GM23338 (cell line): ENCODE results near the gene PPP1R16B. TPM values are rescaled to one million over a fixed set of nuclear protein-coding genes. Genes with fewer than 3 reads are reported as not detected.
A peak's percentile ranks its signal among the peaks of the same experiment; 100 is the strongest.

ENCODE experiments used
- ATAC-seq: fragments of 200-7000 bp; cut with Tn5 transposase; 3 replicates; pipeline ENCODE4 v1.9.1; 2020
- DNase-seq: peaks from one replicate; pipeline ENCODE4 v3.0.0-alpha.2; 2015; ENCODE audit warnings: low spot score
- H2AFZ ChIP-seq: fragments of 200-600 bp; sonication (generic); 2 replicates; pipeline ENCODE4 v1.8.0; 2016; ENCODE audit warnings: antibody characterized with exemption, mild to moderate bottlenecking, moderate library complexity
- H3F3A ChIP-seq: fragments of 200-600 bp; sonication (generic); replicated peaks from 2 replicates; pipeline ENCODE4 v1.8.0; 2017; ENCODE audit warnings: antibody characterized with exemption, mixed run types, low read depth
- H3K27ac ChIP-seq: fragments of 200-600 bp; sonication (generic); 2 replicates; pipeline ENCODE4 v1.6.1; 2016; ENCODE audit warnings: low read depth
- H3K27me3 ChIP-seq: fragments of 200-600 bp; sonication (generic); 2 replicates; pipeline ENCODE4 v1.8.0; 2016; ENCODE audit warnings: mild to moderate bottlenecking, mixed run types, moderate library complexity; ENCODE audit not compliant: insufficient read depth
- H3K36me3 ChIP-seq: fragments of 200-600 bp; sonication (generic); 2 replicates; pipeline ENCODE4 v1.8.0; 2016; ENCODE audit warnings: mild to moderate bottlenecking; ENCODE audit not compliant: insufficient read depth
- H3K4me1 ChIP-seq: fragments of 200-600 bp; sonication (generic); 2 replicates; pipeline ENCODE4 v1.8.0; 2016; ENCODE audit warnings: mild to moderate bottlenecking, moderate library complexity; ENCODE audit not compliant: insufficient read depth
- H3K4me2 ChIP-seq: fragments of 200-600 bp; sonication (generic); 2 replicates; pipeline ENCODE4 v1.7.1; 2017; ENCODE audit warnings: mixed run types
- H3K4me3 ChIP-seq: fragments of 200-600 bp; sonication (generic); 2 replicates; pipeline ENCODE4 v1.6.1; 2016; ENCODE audit warnings: mixed run types
- H3K79me2 ChIP-seq: fragments of 200-600 bp; sonication (generic); replicated peaks from 2 replicates; pipeline ENCODE4 v1.8.0; 2017; ENCODE audit warnings: mild to moderate bottlenecking; ENCODE audit not compliant: insufficient read depth
- H3K9me2 ChIP-seq: fragments of 200-600 bp; sonication (generic); 2 replicates; pipeline ENCODE4 v1.8.0; 2017; ENCODE audit not compliant: insufficient read depth
- H4K20me1 ChIP-seq: fragments of 200-600 bp; sonication (generic); replicated peaks from 2 replicates; pipeline ENCODE4 v1.8.0; 2017; ENCODE audit warnings: mild to moderate bottlenecking; ENCODE audit not compliant: insufficient read depth
- H3K27ac Mint-ChIP-seq: 2 replicates; pipeline ENCODE4 v1.8.0; 2020; ENCODE audit warnings: inconsistent platforms, mild to moderate bottlenecking, moderate library complexity, mixed read lengths
- H3K27me3 Mint-ChIP-seq: 3 replicates; pipeline ENCODE4 v1.8.0; 2022; ENCODE audit warnings: low read depth, mild to moderate bottlenecking, moderate library complexity, mixed read lengths, inconsistent platforms; ENCODE audit not compliant: insufficient read depth, poor library complexity
- H3K36me3 Mint-ChIP-seq: 3 replicates; pipeline ENCODE4 v1.8.0; 2021; ENCODE audit warnings: low read depth, mild to moderate bottlenecking, inconsistent platforms, moderate library complexity, mixed read lengths
- H3K4me1 Mint-ChIP-seq: 3 replicates; pipeline ENCODE4 v1.8.0; 2020; ENCODE audit warnings: mild to moderate bottlenecking, inconsistent platforms, mixed read lengths
- H3K4me3 Mint-ChIP-seq: 3 replicates; pipeline ENCODE4 v1.8.0; 2021; ENCODE audit warnings: moderate library complexity, mild to moderate bottlenecking, inconsistent platforms, mixed read lengths
- H3K9me3 Mint-ChIP-seq: 3 replicates; pipeline ENCODE4 v1.8.0; 2020; ENCODE audit warnings: moderate library complexity, mild to moderate bottlenecking, inconsistent platforms, mixed read lengths
- CREB1 ChIP-seq: fragments of 250-450 bp; sonication (Bioruptor Pico); IDR thresholded peaks from 2 replicates; pipeline ENCODE4 v1.5.0; 2020; ENCODE audit warnings: low read depth, mild to moderate bottlenecking, moderate library complexity
- EZH2 ChIP-seq: fragments of 200-600 bp; sonication (generic); IDR thresholded peaks from one replicate; pipeline ENCODE4 v1.8.0; 2017; ENCODE audit warnings: antibody characterized with exemption, mild to moderate bottlenecking, low read depth; ENCODE audit not compliant: unreplicated experiment
- EZH2phosphoT487 ChIP-seq: fragments of 200-600 bp; sonication (generic); IDR thresholded peaks from one replicate; pipeline ENCODE4 v1.8.1; 2018; ENCODE audit warnings: antibody characterized with exemption; ENCODE audit not compliant: unreplicated experiment
- JUNB ChIP-seq: IDR thresholded peaks from one replicate; pipeline ENCODE4 v1.6.1; 2016; ENCODE audit warnings: antibody characterized with exemption; ENCODE audit not compliant: unreplicated experiment
- NANOG ChIP-seq: IDR thresholded peaks from 2 replicates; pipeline ENCODE4 v1.6.1; 2016; ENCODE audit warnings: antibody characterized with exemption, borderline replicate concordance
- POLR2AphosphoS5 ChIP-seq: IDR thresholded peaks from 2 replicates; pipeline ENCODE4 v1.6.1; 2016; ENCODE audit warnings: antibody characterized with exemption, low read depth
- REST ChIP-seq: IDR thresholded peaks from one replicate; pipeline ENCODE4 v1.6.1; 2018; ENCODE audit warnings: antibody characterized with exemption; ENCODE audit not compliant: unreplicated experiment
- STAT1 ChIP-seq: IDR thresholded peaks from one replicate; pipeline ENCODE4 v1.6.1; 2016; ENCODE audit warnings: antibody characterized with exemption; ENCODE audit not compliant: unreplicated experiment
- ZNF114 ChIP-seq: fragments of 250-450 bp; sonication (Bioruptor Pico); IDR thresholded peaks from 2 replicates; pipeline ENCODE4 v1.5.0; 2020; ENCODE audit warnings: mild to moderate bottlenecking, moderate library complexity
- ZNF331 ChIP-seq: fragments of 250-450 bp; sonication (Bioruptor Pico); IDR thresholded peaks from 2 replicates; pipeline ENCODE4 v1.5.0; 2020; ENCODE audit warnings: low read depth, mild to moderate bottlenecking, moderate library complexity
- ZNF462 ChIP-seq: fragments of 250-450 bp; sonication (Bioruptor Pico); IDR thresholded peaks from 2 replicates; pipeline ENCODE4 v1.5.0; 2020; ENCODE audit warnings: mild to moderate bottlenecking, moderate library complexity
- polyA plus RNA-seq: library from polyadenylated mRNA; unstranded; fragments of >200 nt; fragmentation: Nextera tagmentation; extraction: Ambion mirVana; gene quantifications from 2 replicates; pipeline ENCODE4 v1.2.1, GENCODE V29; 2016
- total RNA-seq: library from RNA; depleted of rRNA; stranded (reverse); fragments of >200 nt; shearing (Covaris generic); gene quantifications from 2 replicates; pipeline ENCODE4 v1.2.3, GENCODE V29; 2014
- TF ChIP-seq, protein P1 (sequence below), 2 experiments: fragments of 200-600 bp in 1 of 2; sonication (generic) in 1 of 2; conservative IDR thresholded peaks; 2 replicates each; pipeline versions ENCODE4 v1.5.1 to v1.6.1; 2016 to 2017; ENCODE audit warnings: antibody characterized with exemption in 2 of 2, low read depth in 2 of 2, mild to moderate bottlenecking in 2 of 2, moderate library complexity in 1 of 2
- TF ChIP-seq, protein P2 (sequence below): IDR thresholded peaks from 2 replicates; pipeline ENCODE4 v1.6.1; 2016; ENCODE audit warnings: antibody characterized with exemption

The PPP1R16B gene
- total and polyA plus RNA-seq, 2 experiments from 2014 or later = 1.6 to 11.5 TPM

GRCh38 chr20:38962928-38963401, 157.5 kb downstream of the PPP1R16B start:
- no peaks in the 10 kb centered on the region; the same call in 2 of the 3 replicates for H3K9me3 Mint-ChIP-seq
- Histone ChIP-seq H3K9me2 (no peaks in the 10 kb centered on the region), H3K4me3 (peak overlapping the region; percentile 67), H3K79me2 (peaks cover 56% of the 10 kb centered on the region), H3K27ac (peak overlapping the region; percentile 94; the same call in 1 of the 2 replicates), H3K4me1 (peaks cover 10% of the 10 kb centered on the region), H4K20me1 (peaks cover 3% of the 10 kb centered on the region; the same call in 1 of the 2 replicates), H3K4me2 (peak overlapping the region; percentile 82), H3F3A (no peaks in the 10 kb centered on the region), H3K36me3 (no peaks in the 10 kb centered on the region), H2AFZ (peak overlapping the region; percentile 44; the same call in 1 of the 2 replicates), H3K27me3 (no peaks in the 10 kb centered on the region)
- DNase-seq = no peak
- ATAC-seq = no peak
- peak overlapping the region; percentile 98 for H3K27ac Mint-ChIP-seq
- H3K4me3 Mint-ChIP-seq = peak overlapping the region; percentile 99
- TF ChIP-seq EZH2phosphoT487 (no peak), JUNB (no peak), STAT1 (no peak), REST (no peak), EZH2 (no peak), ZNF114 (CRISPR knock-in tag) (no peak), POLR2AphosphoS5 (no peak), NANOG (no peak), ZNF331 (CRISPR knock-in tag) (no peak), ZNF462 (CRISPR knock-in tag) (no peak), CREB1 (no peak)
- TF ChIP-seq, protein P1, sequence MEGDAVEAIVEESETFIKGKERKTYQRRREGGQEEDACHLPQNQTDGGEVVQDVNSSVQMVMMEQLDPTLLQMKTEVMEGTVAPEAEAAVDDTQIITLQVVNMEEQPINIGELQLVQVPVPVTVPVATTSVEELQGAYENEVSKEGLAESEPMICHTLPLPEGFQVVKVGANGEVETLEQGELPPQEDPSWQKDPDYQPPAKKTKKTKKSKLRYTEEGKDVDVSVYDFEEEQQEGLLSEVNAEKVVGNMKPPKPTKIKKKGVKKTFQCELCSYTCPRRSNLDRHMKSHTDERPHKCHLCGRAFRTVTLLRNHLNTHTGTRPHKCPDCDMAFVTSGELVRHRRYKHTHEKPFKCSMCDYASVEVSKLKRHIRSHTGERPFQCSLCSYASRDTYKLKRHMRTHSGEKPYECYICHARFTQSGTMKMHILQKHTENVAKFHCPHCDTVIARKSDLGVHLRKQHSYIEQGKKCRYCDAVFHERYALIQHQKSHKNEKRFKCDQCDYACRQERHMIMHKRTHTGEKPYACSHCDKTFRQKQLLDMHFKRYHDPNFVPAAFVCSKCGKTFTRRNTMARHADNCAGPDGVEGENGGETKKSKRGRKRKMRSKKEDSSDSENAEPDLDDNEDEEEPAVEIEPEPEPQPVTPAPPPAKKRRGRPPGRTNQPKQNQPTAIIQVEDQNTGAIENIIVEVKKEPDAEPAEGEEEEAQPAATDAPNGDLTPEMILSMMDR (conservative IDR thresholded peaks at IDR 0.05; ENCODE audit: low read depth in 2 of 2) = no peak
- TF ChIP-seq, protein P2, sequence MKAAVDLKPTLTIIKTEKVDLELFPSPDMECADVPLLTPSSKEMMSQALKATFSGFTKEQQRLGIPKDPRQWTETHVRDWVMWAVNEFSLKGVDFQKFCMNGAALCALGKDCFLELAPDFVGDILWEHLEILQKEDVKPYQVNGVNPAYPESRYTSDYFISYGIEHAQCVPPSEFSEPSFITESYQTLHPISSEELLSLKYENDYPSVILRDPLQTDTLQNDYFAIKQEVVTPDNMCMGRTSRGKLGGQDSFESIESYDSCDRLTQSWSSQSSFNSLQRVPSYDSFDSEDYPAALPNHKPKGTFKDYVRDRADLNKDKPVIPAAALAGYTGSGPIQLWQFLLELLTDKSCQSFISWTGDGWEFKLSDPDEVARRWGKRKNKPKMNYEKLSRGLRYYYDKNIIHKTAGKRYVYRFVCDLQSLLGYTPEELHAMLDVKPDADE = no peak
- peaks cover 4% of the 10 kb centered on the region; the same call in 2 of the 3 replicates for H3K36me3 Mint-ChIP-seq
- H3K27me3 Mint-ChIP-seq = peaks cover 6% of the 10 kb centered on the region
- peaks cover 14% of the 10 kb centered on the region for H3K4me1 Mint-ChIP-seq
